ENCODE data around the gene TM7SF2. TPM values are rescaled to one million over a fixed set of nuclear protein-coding genes. Genes with fewer than 3 reads are reported as not detected.
A peak's percentile ranks its signal among the peaks of the same experiment; 100 is the strongest.
"Not testable (repeated sequence)": the region's sequence is repeated elsewhere in the genome, so short reads cannot be mapped to it uniquely, and the experiment has no call there.

Gene TM7SF2
- total RNA-seq, 6 donors from 2014 or later, result 36.8 to 82.7 (median 45.5) TPM

- Histone ChIP-seq H3K4me3 (no peak overlapping the region), H3K36me3 (peaks cover 8 to 35% (median 23%) of the 10 kb centered on the region in 4 donors), H3K27me3 (no peaks in the 10 kb centered on the region), H3K27ac (no peak overlapping the region), H3K9me3 (no peaks in the 10 kb centered on the region), H3K4me1 (peaks cover 43 to 77% (median 50%) of the 10 kb centered on the region in 4 donors)
- 94% methylated on average over 20 to 21 of the region's 21 CpGs for WGBS, 2 donors
- DNase-seq (no peak), ATAC-seq (ENCODE audit: low FRiP score in 2 of 2) (no peak)
- no peak for TF ChIP-seq CTCF (IDR thresholded peaks at IDR 0.05)
- no peak for TF ChIP-seq POLR2AphosphoS5 (IDR thresholded peaks at IDR 0.05)
- TF ChIP-seq POLR2A (IDR thresholded peaks at IDR 0.05), result no peak
Measured at GRCh38 chr11:65115361-65116082, 3.9 kb downstream of the TM7SF2 start.

- DNase-seq, result peak; percentile 47 to 91
- 15 to 35% methylated on average over 34 to 38 of the region's 68 CpGs for WGBS, 2 donors
- Histone ChIP-seq H3K4me1 (peaks cover 43 to 77% (median 48%) of the 10 kb centered on the region in 4 donors), H3K9me3 (no peaks in the 10 kb centered on the region), H3K4me3 (peak overlapping the region; percentile 71 to 99 (median 83)), H3K27ac (peak overlapping the region; percentile 86 to 89 (median 88)), H3K27me3 (no peaks in the 10 kb centered on the region), H3K36me3 (peaks cover 9 to 42% (median 29%) of the 10 kb centered on the region in 4 donors)
- peak in 1 of 2 donors; percentile 4 for ATAC-seq (ENCODE audit: low FRiP score in 2 of 2)
- TF ChIP-seq CTCF (IDR thresholded peaks at IDR 0.05) (peak in 1 of 6 experiments; percentile 4), POLR2AphosphoS5 (IDR thresholded peaks at IDR 0.05) (no peak)
Measured at GRCh38 chr11:65116370-65117205, 4.9 kb downstream of the TM7SF2 start.

- DNase-seq, result peak; percentile 97 to 99
- H3K4me1 ChIP-seq, result peaks cover 37 to 69% (median 40%) of the 10 kb centered on the region in 4 donors
- no peak for TF ChIP-seq EP300 (IDR thresholded peaks at IDR 0.05)
- peak in 3 of 4 donors; percentile 13 to 83 (median 63) for TF ChIP-seq POLR2A (IDR thresholded peaks at IDR 0.05)
- peak; percentile 82 to 98 (median 96) for TF ChIP-seq CTCF (IDR thresholded peaks at IDR 0.05)
- peak; percentile 77 to 86 for TF ChIP-seq POLR2AphosphoS5 (IDR thresholded peaks at IDR 0.05)
- peak; percentile 93 to 95 for ATAC-seq (ENCODE audit: low FRiP score in 2 of 2)
- 0 to 1% methylated on average over 20 to 44 of the region's 89 CpGs for WGBS, 2 donors
- no peaks in the 10 kb centered on the region for H3K9me3 ChIP-seq
- peak within 1 kb of the TSS; percentile 71 to 99 (median 83) for H3K4me3 ChIP-seq
- no peaks in the 10 kb centered on the region for H3K27me3 ChIP-seq
- peaks cover 9 to 42% (median 29%) of the 10 kb centered on the region in 4 donors for H3K36me3 ChIP-seq
- peak within 1 kb of the TSS; percentile 86 to 89 (median 88) for H3K27ac ChIP-seq
Measured at GRCh38 chr11:65117206-65118096, 5.8 kb downstream of the TM7SF2 start, which contains the start of gene ZNHIT2. Gene ZNHIT2, minus strand, starts transcription at chr11:65117701. Its CDS starts 48 bp downstream, at chr11:65117653.

- Histone ChIP-seq H3K4me1 (peaks cover 38 to 69% (median 39%) of the 10 kb centered on the region in 4 donors), H3K27me3 (no peaks in the 10 kb centered on the region), H3K9me3 (no peaks in the 10 kb centered on the region), H3K4me3 (peak overlapping the region in 1 of 4 donors; percentile 71), H3K27ac (peak overlapping the region in 3 of 4 donors; percentile 8 to 89 (median 86)), H3K36me3 (peaks cover 9 to 42% (median 29%) of the 10 kb centered on the region in 4 donors)
- 84 to 87% methylated on average over 18 of the region's 18 CpGs for WGBS, 2 donors
- ATAC-seq (ENCODE audit: low FRiP score in 2 of 2), result no peak
- TF ChIP-seq POLR2A (IDR thresholded peaks at IDR 0.05) (no peak), POLR2AphosphoS5 (IDR thresholded peaks at IDR 0.05) (no peak), EP300 (IDR thresholded peaks at IDR 0.05) (no peak), CTCF (IDR thresholded peaks at IDR 0.05) (peak in 2 of 6 experiments; percentile 1 to 2)
- DNase-seq, result no peak
Measured at GRCh38 chr11:65118097-65118837, 6.6 kb downstream of the TM7SF2 start.

GRCh38 chr11:65118891-65119669 lies 7.4 kb downstream of the TM7SF2 start:
- H3K4me3 ChIP-seq, result not testable (repeated sequence)

More at GRCh38 chr11:65118891-65119669, 7.4 kb downstream of the TM7SF2 start:
- not testable (repeated sequence) for DNase-seq; ATAC-seq (ENCODE audit: low FRiP score in 2 of 2); H3K27me3 ChIP-seq; H3K9me3 ChIP-seq
- Histone ChIP-seq H3K4me1 (peaks cover 34 to 65% (median 36%) of the 10 kb centered on the region in 4 donors), H3K36me3 (peaks cover 9 to 43% (median 29%) of the 10 kb centered on the region in 4 donors), H3K27ac (peak overlapping the region in 2 of 4 donors; percentile 6 to 86)
- WGBS, 2 donors, result 86 to 91% methylated on average over 18 of the region's 18 CpGs

Data from upper lobe of left lung (tissue), 6 donors.